SK-N-SH treated with all-trans-retinoic acid at 6 μM for 48 hours (cell line): ENCODE data around the gene SUFU.

ENCODE experiments used
- ATAC-seq: fragments of 200-7000 bp; cut with Tn5 transposase; 3 replicates; pipeline ENCODE4 v1.9.1; 2020; ENCODE audit warnings: mild to moderate bottlenecking, moderate library complexity
- ARNTL ChIP-seq: fragments of 450-650 bp; formaldehyde crosslinking; IDR thresholded peaks from 2 replicates; pipeline ENCODE4 v1.5.0; 2020; ENCODE audit warnings: low read depth, mild to moderate bottlenecking, moderate library complexity, borderline replicate concordance
- BACH2 ChIP-seq: fragments of 250-450 bp; sonication (Bioruptor Pico); IDR thresholded peaks from 2 replicates; pipeline ENCODE4 v1.9.0; 2021; ENCODE audit warnings: mild to moderate bottlenecking, borderline replicate concordance
- ESRRG ChIP-seq: fragments of 250-450 bp; sonication (Bioruptor Pico); IDR thresholded peaks from 2 replicates; pipeline ENCODE4 v1.6.1; 2021; ENCODE audit warnings: mild to moderate bottlenecking
- GLIS3 ChIP-seq: fragments of 250-450 bp; sonication (Bioruptor Pico); IDR thresholded peaks from 2 replicates; pipeline ENCODE4 v1.5.0; 2020; ENCODE audit warnings: mild to moderate bottlenecking, moderate library complexity
- ISL1 ChIP-seq: fragments of 250-450 bp; sonication (Bioruptor Pico); IDR thresholded peaks from 2 replicates; pipeline ENCODE4 v2.1.2; 2022; ENCODE audit warnings: mild to moderate bottlenecking, moderate library complexity
- OSR1 ChIP-seq: fragments of 250-450 bp; sonication (Bioruptor Pico); IDR thresholded peaks from 2 replicates; pipeline ENCODE4 v1.8.0; 2022; ENCODE audit warnings: moderate library complexity, mild to moderate bottlenecking, inconsistent platforms
- PPARA ChIP-seq: fragments of 250-450 bp; sonication (Bioruptor Pico); IDR thresholded peaks from 2 replicates; pipeline ENCODE4 v1.5.0; 2020; ENCODE audit warnings: mild to moderate bottlenecking, borderline replicate concordance
- RARB ChIP-seq: fragments of 250-450 bp; sonication (Bioruptor Pico); IDR thresholded peaks from 2 replicates; pipeline ENCODE4 v1.8.0; 2021; ENCODE audit warnings: mild to moderate bottlenecking, moderate library complexity
- SNAI2 ChIP-seq: fragments of 250-450 bp; sonication (Bioruptor Pico); IDR thresholded peaks from 2 replicates; pipeline ENCODE4 v1.5.0; 2020; ENCODE audit warnings: mild to moderate bottlenecking, moderate library complexity
- TCF4 ChIP-seq: fragments of 250-450 bp; sonication (Bioruptor Pico); IDR thresholded peaks from 2 replicates; pipeline ENCODE4 v1.8.0; 2021; ENCODE audit warnings: mild to moderate bottlenecking, moderate library complexity, borderline replicate concordance
- TOX ChIP-seq: fragments of 250-450 bp; sonication (Bioruptor Pico); IDR thresholded peaks from 2 replicates; pipeline ENCODE4 v1.8.0; 2021; ENCODE audit warnings: mild to moderate bottlenecking, moderate library complexity, borderline replicate concordance
- ZC3H10 ChIP-seq: fragments of 250-450 bp; sonication (Bioruptor Pico); IDR thresholded peaks from 2 replicates; pipeline ENCODE4 v1.5.1; 2021; ENCODE audit warnings: mild to moderate bottlenecking, moderate library complexity
- ZFP3 ChIP-seq: fragments of 250-450 bp; sonication (Bioruptor Pico); IDR thresholded peaks from 2 replicates; pipeline ENCODE4 v1.5.0; 2020; ENCODE audit warnings: mild to moderate bottlenecking, moderate library complexity
- ZFP30 ChIP-seq: fragments of 450-650 bp; formaldehyde crosslinking; IDR thresholded peaks from 2 replicates; pipeline ENCODE4 v1.5.0; 2022; ENCODE audit warnings: mild to moderate bottlenecking, moderate library complexity
- ZNF565 ChIP-seq: fragments of 450-650 bp; formaldehyde crosslinking; conservative IDR thresholded peaks from 2 replicates; pipeline ENCODE4 v1.5.0; 2020; ENCODE audit warnings: low read depth, mild to moderate bottlenecking, moderate library complexity
- ZNF70 ChIP-seq: fragments of 450-650 bp; formaldehyde crosslinking; IDR thresholded peaks from 2 replicates; pipeline ENCODE4 v1.5.0; 2020; ENCODE audit warnings: mild to moderate bottlenecking, moderate library complexity
- TF ChIP-seq, protein P1 (sequence below): fragments of 250-450 bp; sonication (Bioruptor Pico); IDR thresholded peaks from 2 replicates; pipeline ENCODE4 v1.5.0; 2020; ENCODE audit warnings: mild to moderate bottlenecking, moderate library complexity
- TF ChIP-seq, protein P2 (sequence below): fragments of 250-450 bp; sonication (Bioruptor Pico); IDR thresholded peaks from 2 replicates; pipeline ENCODE4 v1.8.0; 2020; ENCODE audit warnings: mild to moderate bottlenecking, moderate library complexity, borderline replicate concordance
- TF ChIP-seq, protein P3 (sequence below): fragments of 250-450 bp; sonication (Bioruptor Pico); IDR thresholded peaks from 2 replicates; pipeline ENCODE4 v1.8.0; 2021; ENCODE audit warnings: low read depth, mild to moderate bottlenecking, moderate library complexity, borderline replicate concordance
- TF ChIP-seq, protein P4 (sequence below): fragments of 250-450 bp; sonication (Bioruptor Pico); IDR thresholded peaks from 2 replicates; pipeline ENCODE4 v1.5.1; 2021; ENCODE audit warnings: mild to moderate bottlenecking, moderate library complexity

The SUFU gene

DNA sequence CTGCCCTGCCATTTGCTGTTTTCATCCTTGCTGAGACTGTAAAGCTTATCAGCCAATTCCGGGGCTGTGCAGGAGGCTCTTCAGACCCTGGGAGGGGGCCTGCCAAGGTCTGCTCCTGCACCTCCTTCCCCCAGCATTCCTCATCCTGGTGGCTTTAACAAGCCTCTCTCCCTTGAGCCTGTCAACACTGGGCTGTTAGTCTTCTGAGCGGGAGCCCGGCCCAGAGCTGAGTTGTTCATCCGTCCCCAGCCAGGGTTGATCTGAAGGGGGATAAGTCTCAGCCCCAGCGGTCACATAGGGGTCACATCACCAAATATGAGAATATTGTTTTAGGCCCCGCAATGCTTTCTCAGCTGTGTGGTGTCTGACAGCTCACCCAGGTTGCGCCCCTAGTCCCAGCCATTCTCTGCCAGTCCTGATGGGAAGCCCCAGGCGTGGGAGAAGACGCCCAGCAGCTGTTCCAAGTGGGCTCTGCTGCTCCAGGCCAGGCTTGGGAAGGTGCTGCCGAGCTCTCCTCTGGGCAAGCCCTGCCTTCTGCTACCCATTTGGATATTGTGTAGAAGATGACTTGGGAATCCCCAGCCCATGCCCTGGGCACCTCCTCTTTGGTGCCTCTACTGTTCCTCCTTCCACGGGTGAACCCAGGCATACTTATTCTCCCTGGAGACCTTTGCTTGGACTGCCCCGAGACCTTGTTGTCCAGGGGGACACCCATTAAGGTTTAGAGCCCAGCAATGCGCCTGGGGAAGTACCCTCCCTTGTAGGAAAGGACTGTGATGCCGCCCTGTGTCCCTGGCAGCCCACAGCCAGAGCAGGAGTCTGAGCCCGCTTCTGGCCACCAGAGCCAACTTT lies 117.0 kb downstream of the SUFU start:
- TF ChIP-seq, protein P1, sequence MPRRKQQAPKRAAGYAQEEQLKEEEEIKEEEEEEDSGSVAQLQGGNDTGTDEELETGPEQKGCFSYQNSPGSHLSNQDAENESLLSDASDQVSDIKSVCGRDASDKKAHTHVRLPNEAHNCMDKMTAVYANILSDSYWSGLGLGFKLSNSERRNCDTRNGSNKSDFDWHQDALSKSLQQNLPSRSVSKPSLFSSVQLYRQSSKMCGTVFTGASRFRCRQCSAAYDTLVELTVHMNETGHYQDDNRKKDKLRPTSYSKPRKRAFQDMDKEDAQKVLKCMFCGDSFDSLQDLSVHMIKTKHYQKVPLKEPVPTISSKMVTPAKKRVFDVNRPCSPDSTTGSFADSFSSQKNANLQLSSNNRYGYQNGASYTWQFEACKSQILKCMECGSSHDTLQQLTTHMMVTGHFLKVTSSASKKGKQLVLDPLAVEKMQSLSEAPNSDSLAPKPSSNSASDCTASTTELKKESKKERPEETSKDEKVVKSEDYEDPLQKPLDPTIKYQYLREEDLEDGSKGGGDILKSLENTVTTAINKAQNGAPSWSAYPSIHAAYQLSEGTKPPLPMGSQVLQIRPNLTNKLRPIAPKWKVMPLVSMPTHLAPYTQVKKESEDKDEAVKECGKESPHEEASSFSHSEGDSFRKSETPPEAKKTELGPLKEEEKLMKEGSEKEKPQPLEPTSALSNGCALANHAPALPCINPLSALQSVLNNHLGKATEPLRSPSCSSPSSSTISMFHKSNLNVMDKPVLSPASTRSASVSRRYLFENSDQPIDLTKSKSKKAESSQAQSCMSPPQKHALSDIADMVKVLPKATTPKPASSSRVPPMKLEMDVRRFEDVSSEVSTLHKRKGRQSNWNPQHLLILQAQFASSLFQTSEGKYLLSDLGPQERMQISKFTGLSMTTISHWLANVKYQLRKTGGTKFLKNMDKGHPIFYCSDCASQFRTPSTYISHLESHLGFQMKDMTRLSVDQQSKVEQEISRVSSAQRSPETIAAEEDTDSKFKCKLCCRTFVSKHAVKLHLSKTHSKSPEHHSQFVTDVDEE: no peak
- TF ChIP-seq RARB (CRISPR knock-in tag): no peak
- TF ChIP-seq ESRRG (CRISPR knock-in tag): no peak
- no peak for TF ChIP-seq ZFP3 (CRISPR knock-in tag)
- no peak for TF ChIP-seq ZC3H10 (CRISPR knock-in tag)
- TF ChIP-seq TCF4: no peak
- no peak for TF ChIP-seq OSR1 (CRISPR knock-in tag)
- TF ChIP-seq ZNF565: no peak
- no peak for TF ChIP-seq BACH2 (CRISPR knock-in tag)
- TF ChIP-seq TOX: no peak
- TF ChIP-seq, protein P2, sequence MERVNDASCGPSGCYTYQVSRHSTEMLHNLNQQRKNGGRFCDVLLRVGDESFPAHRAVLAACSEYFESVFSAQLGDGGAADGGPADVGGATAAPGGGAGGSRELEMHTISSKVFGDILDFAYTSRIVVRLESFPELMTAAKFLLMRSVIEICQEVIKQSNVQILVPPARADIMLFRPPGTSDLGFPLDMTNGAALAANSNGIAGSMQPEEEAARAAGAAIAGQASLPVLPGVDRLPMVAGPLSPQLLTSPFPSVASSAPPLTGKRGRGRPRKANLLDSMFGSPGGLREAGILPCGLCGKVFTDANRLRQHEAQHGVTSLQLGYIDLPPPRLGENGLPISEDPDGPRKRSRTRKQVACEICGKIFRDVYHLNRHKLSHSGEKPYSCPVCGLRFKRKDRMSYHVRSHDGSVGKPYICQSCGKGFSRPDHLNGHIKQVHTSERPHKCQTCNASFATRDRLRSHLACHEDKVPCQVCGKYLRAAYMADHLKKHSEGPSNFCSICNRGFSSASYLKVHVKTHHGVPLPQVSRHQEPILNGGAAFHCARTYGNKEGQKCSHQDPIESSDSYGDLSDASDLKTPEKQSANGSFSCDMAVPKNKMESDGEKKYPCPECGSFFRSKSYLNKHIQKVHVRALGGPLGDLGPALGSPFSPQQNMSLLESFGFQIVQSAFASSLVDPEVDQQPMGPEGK (CRISPR knock-in tag): no peak
- no peak for TF ChIP-seq ZNF70
- no peak for TF ChIP-seq SNAI2 (CRISPR knock-in tag)
- no peak for TF ChIP-seq GLIS3
- no peak for TF ChIP-seq ARNTL
- no peak for TF ChIP-seq PPARA
- TF ChIP-seq, protein P3, sequence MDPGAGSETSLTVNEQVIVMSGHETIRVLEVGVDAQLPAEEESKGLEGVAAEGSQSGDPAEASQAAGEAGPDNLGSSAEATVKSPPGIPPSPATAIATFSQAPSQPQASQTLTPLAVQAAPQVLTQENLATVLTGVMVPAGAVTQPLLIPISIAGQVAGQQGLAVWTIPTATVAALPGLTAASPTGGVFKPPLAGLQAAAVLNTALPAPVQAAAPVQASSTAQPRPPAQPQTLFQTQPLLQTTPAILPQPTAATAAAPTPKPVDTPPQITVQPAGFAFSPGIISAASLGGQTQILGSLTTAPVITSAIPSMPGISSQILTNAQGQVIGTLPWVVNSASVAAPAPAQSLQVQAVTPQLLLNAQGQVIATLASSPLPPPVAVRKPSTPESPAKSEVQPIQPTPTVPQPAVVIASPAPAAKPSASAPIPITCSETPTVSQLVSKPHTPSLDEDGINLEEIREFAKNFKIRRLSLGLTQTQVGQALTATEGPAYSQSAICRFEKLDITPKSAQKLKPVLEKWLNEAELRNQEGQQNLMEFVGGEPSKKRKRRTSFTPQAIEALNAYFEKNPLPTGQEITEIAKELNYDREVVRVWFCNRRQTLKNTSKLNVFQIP (CRISPR knock-in tag): no peak
- TF ChIP-seq ISL1: no peak
- TF ChIP-seq, protein P4, sequence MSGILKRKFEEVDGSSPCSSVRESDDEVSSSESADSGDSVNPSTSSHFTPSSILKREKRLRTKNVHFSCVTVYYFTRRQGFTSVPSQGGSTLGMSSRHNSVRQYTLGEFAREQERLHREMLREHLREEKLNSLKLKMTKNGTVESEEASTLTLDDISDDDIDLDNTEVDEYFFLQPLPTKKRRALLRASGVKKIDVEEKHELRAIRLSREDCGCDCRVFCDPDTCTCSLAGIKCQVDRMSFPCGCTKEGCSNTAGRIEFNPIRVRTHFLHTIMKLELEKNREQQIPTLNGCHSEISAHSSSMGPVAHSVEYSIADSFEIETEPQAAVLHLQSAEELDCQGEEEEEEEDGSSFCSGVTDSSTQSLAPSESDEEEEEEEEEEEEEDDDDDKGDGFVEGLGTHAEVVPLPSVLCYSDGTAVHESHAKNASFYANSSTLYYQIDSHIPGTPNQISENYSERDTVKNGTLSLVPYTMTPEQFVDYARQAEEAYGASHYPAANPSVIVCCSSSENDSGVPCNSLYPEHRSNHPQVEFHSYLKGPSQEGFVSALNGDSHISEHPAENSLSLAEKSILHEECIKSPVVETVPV: no peak
- no peak for TF ChIP-seq ZFP30 (CRISPR knock-in tag)
- no peak for ATAC-seq

DNA sequence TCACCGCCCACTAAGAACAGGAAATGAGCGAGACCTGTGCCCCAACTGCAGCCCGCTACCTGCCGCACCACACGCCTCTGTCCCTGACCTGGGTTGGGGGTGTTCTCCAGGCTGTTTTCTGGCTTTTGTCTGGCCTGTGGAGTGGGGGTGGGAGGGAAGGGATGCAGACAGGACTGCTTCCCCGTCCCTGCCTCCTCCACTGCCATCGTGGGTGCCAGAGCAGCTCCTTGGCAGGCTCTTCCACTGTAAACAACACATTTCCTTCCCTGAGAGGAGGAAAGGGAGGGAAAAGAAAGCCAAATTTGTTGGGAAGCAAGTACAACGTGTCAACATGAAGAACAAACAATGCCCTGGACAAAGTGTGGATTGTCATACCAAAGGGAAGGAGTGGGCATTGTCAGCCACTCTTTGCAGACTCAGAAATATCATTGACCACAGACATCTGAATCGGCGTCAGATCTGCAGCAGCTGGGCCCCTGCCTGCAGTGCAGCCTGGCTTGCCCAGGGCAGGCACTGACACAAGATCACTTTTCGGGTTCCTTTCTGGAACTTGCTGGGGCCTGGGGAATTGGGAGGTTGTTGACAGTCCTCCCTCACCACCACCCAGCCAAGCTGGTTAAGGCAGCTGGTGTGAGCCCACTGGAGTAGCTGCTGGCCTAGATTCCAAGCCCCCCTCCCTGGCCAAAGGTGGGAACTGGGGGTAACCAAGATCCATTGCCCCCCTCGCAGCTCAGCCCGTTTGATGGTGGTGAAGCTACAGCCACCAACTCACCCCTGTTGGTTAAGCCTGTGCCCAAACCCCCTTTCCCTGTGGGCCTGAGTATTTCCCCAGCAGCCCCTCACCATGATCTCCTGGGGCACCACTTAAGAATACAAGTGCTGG lies 117.9 kb downstream of the SUFU start:
- ATAC-seq: no peak; the same call in 2 of the 3 replicates
- TF ChIP-seq SNAI2 (CRISPR knock-in tag) (no peak), ZC3H10 (CRISPR knock-in tag) (no peak), ZFP3 (CRISPR knock-in tag) (no peak), BACH2 (CRISPR knock-in tag) (no peak)
- TF ChIP-seq, protein P1: no peak
